ENCODE measurements around the gene RPL5. TPM values are rescaled to one million over a fixed set of nuclear protein-coding genes. Genes with fewer than 3 reads are reported as not detected.

The RPL5 gene
- total RNA-seq, 4 donors from 2014 or later: 1,244 to 1,829 (median 1,582) TPM

DNA sequence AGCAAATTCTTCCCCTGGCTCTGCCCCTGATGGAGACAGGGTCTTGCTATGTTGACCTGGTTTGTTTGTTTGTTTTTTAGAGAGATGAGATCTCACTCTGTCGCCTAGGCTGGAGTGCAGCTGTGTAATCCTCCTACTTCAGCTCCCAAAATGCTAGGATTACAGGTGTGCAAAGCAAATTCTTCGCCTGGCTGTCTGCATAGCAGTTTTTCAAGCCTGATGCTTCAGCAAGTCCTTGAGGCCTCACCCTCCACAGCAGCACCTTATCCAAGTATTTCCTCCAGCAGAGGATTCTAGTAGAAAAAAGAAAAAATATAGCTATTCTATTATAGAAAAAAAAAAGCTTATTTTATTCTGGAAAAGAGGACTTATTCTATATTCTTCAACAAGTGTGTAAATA is 15.1 kb upstream of the RPL5 start:
- no peak overlapping the region for H3K4me3 ChIP-seq (ENCODE audit: low read depth, poor library complexity, severe bottlenecking)
- TF ChIP-seq POLR2A (IDR thresholded peaks at IDR 0.05) (no peak), CTCF (IDR thresholded peaks at IDR 0.05) (no peak)
- 85% methylated on average over 2 of the region's 2 CpGs for WGBS, 2 donors
- no peak for DNase-seq (ENCODE audit: low spot score in 2 of 2)
- intact Hi-C loops (cut with DNase I; ENCODE audit: low total_unique reads): no loop called here

GRCh38 chr1:92817137-92817697 is 14.6 kb upstream of the RPL5 start:
- 43 to 50% methylated on average over 1 of the region's 1 CpG for WGBS, 2 donors
- intact Hi-C loops (cut with DNase I; ENCODE audit: low total_unique reads): no loop called here
- TF ChIP-seq CTCF (IDR thresholded peaks at IDR 0.05) (no peak), POLR2A (IDR thresholded peaks at IDR 0.05) (no peak)
- no peak overlapping the region for H3K4me3 ChIP-seq (ENCODE audit: low read depth, poor library complexity, severe bottlenecking)
- DNase-seq (ENCODE audit: low spot score in 2 of 2): no peak

- intact Hi-C loops (cut with DNase I; ENCODE audit: low total_unique reads): no loop called here
- 92 to 94% methylated on average over 3 of the region's 3 CpGs for WGBS, 2 donors
- DNase-seq (ENCODE audit: low spot score in 2 of 2): no peak
- TF ChIP-seq CTCF (IDR thresholded peaks at IDR 0.05) (peak in 1 of 3 donors; percentile 25), POLR2A (IDR thresholded peaks at IDR 0.05) (no peak)
- no peak overlapping the region for H3K4me3 ChIP-seq (ENCODE audit: low read depth, poor library complexity, severe bottlenecking)
Measured at GRCh38 chr1:92817986-92818764, 13.7 kb upstream of the RPL5 start.

GRCh38 chr1:92820024-92820423 is 11.8 kb upstream of the RPL5 start:
- 65 to 68% methylated on average over 3 of the region's 3 CpGs for WGBS, 2 donors
- no peak for TF ChIP-seq CTCF (IDR thresholded peaks at IDR 0.05)
- TF ChIP-seq POLR2A (IDR thresholded peaks at IDR 0.05): no peak
- intact Hi-C loops (cut with DNase I; ENCODE audit: low total_unique reads): no loop called here
- H3K4me3 ChIP-seq (ENCODE audit: low read depth, poor library complexity, severe bottlenecking): no peak overlapping the region
- no peak for DNase-seq (ENCODE audit: low spot score in 2 of 2)

GRCh38 chr1:92820551-92820950 is 11.3 kb upstream of the RPL5 start:
- no peak for DNase-seq (ENCODE audit: low spot score in 2 of 2)
- intact Hi-C loops (cut with DNase I; ENCODE audit: low total_unique reads): no loop called here
- 92 to 95% methylated on average over 3 of the region's 3 CpGs for WGBS, 2 donors
- no peak for TF ChIP-seq POLR2A (IDR thresholded peaks at IDR 0.05)
- no peak for TF ChIP-seq CTCF (IDR thresholded peaks at IDR 0.05)
- H3K4me3 ChIP-seq (ENCODE audit: low read depth, poor library complexity, severe bottlenecking): no peak overlapping the region

Data from lower leg skin (tissue), 4 donors.